ENCODE data around the gene MUC20.

MUC20 gene

GRCh38 chr3:195754141-195754540, 33.4 kb downstream of the MUC20 start:
- no peak for DNase-seq (ENCODE audit: low read depth in 2 of 2)
- H3K4me3 ChIP-seq (replicated peaks in 1 of 2; ENCODE audit: low read depth in 2 of 2, low read length in 2 of 2) = no peak overlapping the region
- TF ChIP-seq, protein P1, sequence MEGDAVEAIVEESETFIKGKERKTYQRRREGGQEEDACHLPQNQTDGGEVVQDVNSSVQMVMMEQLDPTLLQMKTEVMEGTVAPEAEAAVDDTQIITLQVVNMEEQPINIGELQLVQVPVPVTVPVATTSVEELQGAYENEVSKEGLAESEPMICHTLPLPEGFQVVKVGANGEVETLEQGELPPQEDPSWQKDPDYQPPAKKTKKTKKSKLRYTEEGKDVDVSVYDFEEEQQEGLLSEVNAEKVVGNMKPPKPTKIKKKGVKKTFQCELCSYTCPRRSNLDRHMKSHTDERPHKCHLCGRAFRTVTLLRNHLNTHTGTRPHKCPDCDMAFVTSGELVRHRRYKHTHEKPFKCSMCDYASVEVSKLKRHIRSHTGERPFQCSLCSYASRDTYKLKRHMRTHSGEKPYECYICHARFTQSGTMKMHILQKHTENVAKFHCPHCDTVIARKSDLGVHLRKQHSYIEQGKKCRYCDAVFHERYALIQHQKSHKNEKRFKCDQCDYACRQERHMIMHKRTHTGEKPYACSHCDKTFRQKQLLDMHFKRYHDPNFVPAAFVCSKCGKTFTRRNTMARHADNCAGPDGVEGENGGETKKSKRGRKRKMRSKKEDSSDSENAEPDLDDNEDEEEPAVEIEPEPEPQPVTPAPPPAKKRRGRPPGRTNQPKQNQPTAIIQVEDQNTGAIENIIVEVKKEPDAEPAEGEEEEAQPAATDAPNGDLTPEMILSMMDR (IDR thresholded peaks at IDR 0.05; ENCODE audit: low read depth, low read length) = no peak

DNA sequence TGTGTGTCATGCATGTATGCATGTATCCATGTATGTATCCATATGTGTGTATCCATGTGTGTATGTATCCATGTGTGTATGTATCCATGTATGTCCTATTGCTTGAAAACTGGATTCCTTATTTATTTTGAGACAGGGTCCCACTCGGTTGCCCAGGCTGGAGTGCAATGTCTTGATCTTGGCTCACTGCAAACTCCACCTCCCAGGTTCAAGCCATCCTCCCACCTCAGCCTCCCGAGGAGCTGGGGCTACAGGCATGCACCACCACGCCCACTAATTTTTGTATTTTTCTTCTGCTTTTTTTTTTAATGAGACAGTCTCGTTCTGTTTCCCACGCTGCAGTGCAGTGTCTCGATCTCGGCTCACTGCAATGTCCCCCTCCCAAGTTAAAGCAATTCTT, 34.1 kb downstream of the MUC20 start:
- TF ChIP-seq, protein P1 (IDR thresholded peaks at IDR 0.05; ENCODE audit: low read depth, low read length) = no peak
- H3K4me3 ChIP-seq (replicated peaks in 1 of 2; ENCODE audit: low read depth in 2 of 2, low read length in 2 of 2) = no peak overlapping the region
- no peak for DNase-seq (ENCODE audit: low read depth in 2 of 2)

DNA sequence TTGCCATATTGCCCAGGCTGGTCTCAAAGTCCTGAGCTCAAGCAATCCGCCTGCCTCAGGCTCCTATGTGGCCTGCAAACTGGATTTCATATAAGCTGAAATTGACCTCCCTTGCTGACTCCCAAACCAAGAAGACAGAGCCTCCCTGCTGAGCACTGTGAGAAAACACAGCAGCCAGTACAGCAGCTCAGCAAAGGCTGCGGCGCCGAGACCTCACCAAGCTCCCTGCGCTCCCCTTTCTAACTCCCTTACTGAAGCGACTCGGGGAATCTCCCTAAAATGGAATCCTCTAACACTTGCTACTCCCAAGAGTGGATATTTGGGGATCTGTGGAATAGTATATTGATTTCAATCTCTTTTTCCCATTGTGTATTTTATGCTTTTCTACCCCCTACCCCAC, 34.6 kb downstream of the MUC20 start:
- H3K4me3 ChIP-seq (replicated peaks in 1 of 2; ENCODE audit: low read depth in 2 of 2, low read length in 2 of 2) = no peak overlapping the region
- no peak for DNase-seq (ENCODE audit: low read depth in 2 of 2)
- TF ChIP-seq, protein P1 (IDR thresholded peaks at IDR 0.05; ENCODE audit: low read depth, low read length) = no peak

GRCh38 chr3:195755791-195756676, 35.3 kb downstream of the MUC20 start:
- DNase-seq (ENCODE audit: low read depth in 2 of 2) = no peak
- H3K4me3 ChIP-seq (replicated peaks in 1 of 2; ENCODE audit: low read depth in 2 of 2, low read length in 2 of 2) = no peak overlapping the region

GRCh38 chr3:195757438-195757770, 36.6 kb downstream of the MUC20 start:
- no peak for DNase-seq (ENCODE audit: low read depth in 2 of 2)
- H3K4me3 ChIP-seq (replicated peaks in 1 of 2; ENCODE audit: low read depth in 2 of 2, low read length in 2 of 2) = no peak overlapping the region
- TF ChIP-seq, protein P1 (IDR thresholded peaks at IDR 0.05; ENCODE audit: low read depth, low read length) = no peak

More at GRCh38 chr3:195755791-195756676, 35.3 kb downstream of the MUC20 start:
- TF ChIP-seq, protein P1 (IDR thresholded peaks at IDR 0.05; ENCODE audit: low read depth, low read length) = no peak

DNA sequence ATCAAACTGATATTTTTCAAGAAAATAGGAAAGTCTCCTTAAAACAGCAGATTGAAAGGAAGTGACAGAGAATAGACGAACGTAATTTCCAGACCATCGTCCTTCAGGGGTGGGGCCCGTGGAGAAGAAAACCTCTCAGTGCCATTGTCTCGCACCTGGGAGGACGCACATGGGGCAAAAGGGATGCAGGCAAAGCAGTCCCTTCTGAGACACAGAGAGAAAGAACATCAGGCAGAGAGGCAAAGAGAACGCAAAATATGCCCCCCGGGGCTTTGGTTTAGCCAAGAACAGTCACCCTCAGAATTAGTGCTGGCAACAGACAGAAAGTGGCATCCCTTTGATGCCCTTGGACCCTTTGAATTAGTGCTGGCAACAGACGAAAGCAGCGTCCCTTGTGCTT, 37.0 kb downstream of the MUC20 start:
- DNase-seq (ENCODE audit: low read depth in 2 of 2) = no peak
- TF ChIP-seq, protein P1 (IDR thresholded peaks at IDR 0.05; ENCODE audit: low read depth, low read length) = no peak
- H3K4me3 ChIP-seq (replicated peaks in 1 of 2; ENCODE audit: low read depth in 2 of 2, low read length in 2 of 2) = no peak overlapping the region

Data from cardiac fibroblast (primary cell).